Tibial nerve (tissue), 4 donors: ENCODE measurements around the gene RAB9A. TPM values are rescaled to one million over a fixed set of nuclear protein-coding genes. Genes with fewer than 3 reads are reported as not detected.
"Not testable (repeated sequence)": the region's sequence is repeated elsewhere in the genome, so short reads cannot be mapped to it uniquely, and the experiment has no call there.

Source experiments
- DNase-seq, 2 donors: peaks; one replicate each; pipeline ENCODE4 v3.0.0-alpha.2; 2019; ENCODE audit warnings: low spot score in 2 of 2
- H3K27ac ChIP-seq, 4 donors: fragments of 200-600 bp; sonication (generic) in 3 of 4; one replicate each; pipeline ENCODE4 v1.5.1; 2017 to 2019; ENCODE audit warnings: mild to moderate bottlenecking in 1 of 4
- H3K27me3 ChIP-seq, 2 donors: fragments of 200-600 bp; sonication (generic) in 1 of 2; one replicate each; pipeline versions ENCODE4 v1.5.1 to v1.6.0; 2017 to 2019
- H3K36me3 ChIP-seq, 3 donors: fragments of 200-600 bp; sonication (generic); one replicate each; pipeline ENCODE4 v1.5.1; 2018 to 2019
- H3K4me1 ChIP-seq, 4 donors: fragments of 200-600 bp; sonication (generic) in 3 of 4; one replicate each; pipeline ENCODE4 v1.5.1; 2017 to 2019
- H3K4me3 ChIP-seq, 4 donors: fragments of 200-600 bp; sonication (generic) in 3 of 4; one replicate each; pipeline ENCODE4 v1.5.1; 2017 to 2019; ENCODE audit warnings: mild to moderate bottlenecking in 1 of 4, moderate library complexity in 1 of 4
- H3K9me3 ChIP-seq, 4 donors: fragments of 200-600 bp; sonication (generic) in 3 of 4; one replicate each; pipeline ENCODE4 v1.5.1; 2017 to 2019
- EP300 ChIP-seq, 2 donors: sonication (generic); formaldehyde crosslinking; IDR thresholded peaks; one replicate each; pipeline ENCODE4 v1.6.1; 2017; ENCODE audit warnings: antibody characterized with exemption in 2 of 2, mild to moderate bottlenecking in 1 of 2
- POLR2A ChIP-seq, 2 donors: fragments of 450-650 bp; IDR thresholded peaks; one replicate each; pipeline ENCODE4 v1.6.1; 2017; ENCODE audit warnings: antibody characterized with exemption in 2 of 2, mild to moderate bottlenecking in 2 of 2, moderate library complexity in 2 of 2
- WGBS, 2 donors: methylation state at CpG; one replicate each; pipeline ENCODE4 v1.1.5; 2018; 5-methylcytosine and 5-hydroxymethylcytosine counted together
- total RNA-seq, 4 donors: library from RNA; depleted of rRNA; stranded (reverse); fragments of >200 nt; gene quantifications; one replicate each; pipeline ENCODE4 v1.1.0, GENCODE V29; 2016
- TF ChIP-seq, protein P1 (sequence below), 5 experiments: fragments of 200-600 bp in 3 of 5; fragments of 450-650 bp in 2 of 5; sonication (generic) in 3 of 5; IDR thresholded peaks; one replicate each; pipeline ENCODE4 v1.5.1; 2016 to 2019; ENCODE audit warnings: antibody characterized with exemption in 5 of 5, mild to moderate bottlenecking in 3 of 5, moderate library complexity in 2 of 5

The RAB9A gene
- total RNA-seq, 4 donors from 2014 or later = 20.1 to 69.5 (median 24.9) TPM

DNA sequence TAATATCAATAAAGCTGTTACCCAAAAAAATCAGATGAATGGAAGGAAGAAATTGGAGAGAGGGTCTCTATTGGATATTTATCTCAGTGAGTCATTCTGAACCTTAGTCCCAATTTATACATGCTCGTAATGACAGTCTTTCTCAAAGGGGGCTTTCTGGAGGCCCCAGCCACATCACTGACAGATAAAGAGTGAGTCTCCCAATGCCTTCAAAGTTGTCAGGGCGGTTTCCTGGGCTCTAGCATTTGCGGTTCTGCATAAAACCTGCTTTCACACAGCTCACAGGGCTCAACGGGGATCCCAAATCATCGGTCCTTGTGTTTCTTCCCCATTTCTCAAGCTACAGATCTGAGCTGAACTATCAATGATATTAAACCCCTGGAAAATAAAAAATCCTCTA lies 18.7 kb upstream of the RAB9A start:
- no peaks in the 10 kb centered on the region for H3K36me3 ChIP-seq
- no peaks in the 10 kb centered on the region for H3K9me3 ChIP-seq
- TF ChIP-seq POLR2A (IDR thresholded peaks at IDR 0.05) (no peak), EP300 (IDR thresholded peaks at IDR 0.05) (no peak)
- TF ChIP-seq, protein P1, sequence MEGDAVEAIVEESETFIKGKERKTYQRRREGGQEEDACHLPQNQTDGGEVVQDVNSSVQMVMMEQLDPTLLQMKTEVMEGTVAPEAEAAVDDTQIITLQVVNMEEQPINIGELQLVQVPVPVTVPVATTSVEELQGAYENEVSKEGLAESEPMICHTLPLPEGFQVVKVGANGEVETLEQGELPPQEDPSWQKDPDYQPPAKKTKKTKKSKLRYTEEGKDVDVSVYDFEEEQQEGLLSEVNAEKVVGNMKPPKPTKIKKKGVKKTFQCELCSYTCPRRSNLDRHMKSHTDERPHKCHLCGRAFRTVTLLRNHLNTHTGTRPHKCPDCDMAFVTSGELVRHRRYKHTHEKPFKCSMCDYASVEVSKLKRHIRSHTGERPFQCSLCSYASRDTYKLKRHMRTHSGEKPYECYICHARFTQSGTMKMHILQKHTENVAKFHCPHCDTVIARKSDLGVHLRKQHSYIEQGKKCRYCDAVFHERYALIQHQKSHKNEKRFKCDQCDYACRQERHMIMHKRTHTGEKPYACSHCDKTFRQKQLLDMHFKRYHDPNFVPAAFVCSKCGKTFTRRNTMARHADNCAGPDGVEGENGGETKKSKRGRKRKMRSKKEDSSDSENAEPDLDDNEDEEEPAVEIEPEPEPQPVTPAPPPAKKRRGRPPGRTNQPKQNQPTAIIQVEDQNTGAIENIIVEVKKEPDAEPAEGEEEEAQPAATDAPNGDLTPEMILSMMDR (IDR thresholded peaks at IDR 0.05) = no peak
- H3K4me1 ChIP-seq = peaks cover 0 to 20% (median 4%) of the 10 kb centered on the region in 4 donors
- no peak for DNase-seq
- no peak overlapping the region for H3K27ac ChIP-seq
- no peak overlapping the region for H3K4me3 ChIP-seq
- WGBS, 2 donors = 86 to 94% methylated on average over 5 of the region's 5 CpGs
- H3K27me3 ChIP-seq = no peaks in the 10 kb centered on the region

DNA sequence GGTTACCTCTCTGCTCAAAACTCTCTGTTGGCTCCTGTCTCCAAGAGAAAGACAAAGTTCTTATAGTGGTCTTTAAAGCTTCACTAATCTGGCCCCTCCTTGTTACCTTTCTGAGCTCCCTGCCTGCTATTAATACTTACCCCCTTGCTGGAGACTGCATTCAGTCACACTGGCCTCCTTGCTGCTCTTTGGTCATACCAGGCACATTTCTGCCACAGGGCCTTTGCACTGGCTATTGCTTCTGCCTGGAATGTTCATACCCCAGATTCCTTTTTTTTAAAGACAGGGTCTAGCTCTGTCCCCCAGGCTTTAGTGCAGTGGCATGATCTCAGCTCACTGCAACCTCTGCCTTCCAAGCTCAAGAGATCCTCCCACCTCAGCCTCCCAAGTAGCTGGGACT lies 15.9 kb upstream of the RAB9A start:
- peaks cover 0 to 10% (median 0%) of the 10 kb centered on the region in 4 donors for H3K4me1 ChIP-seq
- DNase-seq = no peak
- no peak overlapping the region for H3K27ac ChIP-seq
- TF ChIP-seq, protein P1 (IDR thresholded peaks at IDR 0.05) = no peak
- no peak for TF ChIP-seq EP300 (IDR thresholded peaks at IDR 0.05)
- TF ChIP-seq POLR2A (IDR thresholded peaks at IDR 0.05) = no peak
- H3K27me3 ChIP-seq = no peaks in the 10 kb centered on the region
- no peaks in the 10 kb centered on the region for H3K36me3 ChIP-seq
- H3K4me3 ChIP-seq = no peak overlapping the region
- no peaks in the 10 kb centered on the region for H3K9me3 ChIP-seq

DNA sequence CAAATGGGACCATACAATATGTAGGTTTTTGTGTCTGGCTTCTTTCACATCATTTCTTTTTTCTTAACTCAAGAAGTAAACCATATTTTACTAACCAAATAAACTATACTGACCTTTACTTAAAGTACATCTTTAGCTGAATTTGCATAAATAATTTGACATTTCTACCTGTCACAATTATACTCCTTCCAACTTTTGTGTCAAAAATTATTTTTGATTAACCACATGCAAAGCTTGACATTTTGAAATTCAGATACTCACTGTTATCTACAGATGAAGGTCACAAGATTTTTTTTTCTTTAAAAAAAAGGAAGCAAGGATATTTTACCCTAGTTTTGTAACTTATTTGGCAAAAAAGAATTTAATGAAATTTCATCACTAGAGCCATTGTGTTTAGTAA lies 12.0 kb upstream of the RAB9A start:
- H3K9me3 ChIP-seq = no peaks in the 10 kb centered on the region
- no peak for DNase-seq
- no peak overlapping the region for H3K4me3 ChIP-seq
- H3K27me3 ChIP-seq = no peaks in the 10 kb centered on the region
- TF ChIP-seq, protein P1 (IDR thresholded peaks at IDR 0.05) = no peak
- no peak for TF ChIP-seq POLR2A (IDR thresholded peaks at IDR 0.05)
- TF ChIP-seq EP300 (IDR thresholded peaks at IDR 0.05) = no peak
- H3K27ac ChIP-seq = no peak overlapping the region
- H3K4me1 ChIP-seq = no peaks in the 10 kb centered on the region
- H3K36me3 ChIP-seq = no peaks in the 10 kb centered on the region

DNA sequence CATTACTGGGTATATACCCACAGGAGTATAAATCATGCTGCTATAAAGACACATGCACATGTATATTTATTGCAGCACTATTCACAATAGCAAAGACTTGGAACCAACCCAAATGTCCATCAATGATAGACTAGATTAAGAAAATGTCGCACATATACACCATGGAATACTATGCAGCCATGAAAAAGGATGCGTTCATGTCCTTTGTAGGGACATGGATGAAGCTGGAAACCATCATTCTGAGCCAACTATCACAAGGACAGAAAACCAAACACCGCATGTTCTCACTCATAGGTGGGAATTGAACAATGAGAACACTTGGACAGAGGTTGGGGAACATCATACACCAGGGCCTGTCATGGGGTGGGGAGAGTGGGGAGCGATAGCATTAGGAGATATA lies 9.2 kb upstream of the RAB9A start:
- not testable (repeated sequence) for H3K27ac ChIP-seq, H3K36me3 ChIP-seq, DNase-seq, H3K9me3 ChIP-seq, H3K4me3 ChIP-seq, H3K4me1 ChIP-seq, H3K27me3 ChIP-seq
- WGBS, 2 donors = 92% methylated on average over 2 to 4 of the region's 4 CpGs

DNA sequence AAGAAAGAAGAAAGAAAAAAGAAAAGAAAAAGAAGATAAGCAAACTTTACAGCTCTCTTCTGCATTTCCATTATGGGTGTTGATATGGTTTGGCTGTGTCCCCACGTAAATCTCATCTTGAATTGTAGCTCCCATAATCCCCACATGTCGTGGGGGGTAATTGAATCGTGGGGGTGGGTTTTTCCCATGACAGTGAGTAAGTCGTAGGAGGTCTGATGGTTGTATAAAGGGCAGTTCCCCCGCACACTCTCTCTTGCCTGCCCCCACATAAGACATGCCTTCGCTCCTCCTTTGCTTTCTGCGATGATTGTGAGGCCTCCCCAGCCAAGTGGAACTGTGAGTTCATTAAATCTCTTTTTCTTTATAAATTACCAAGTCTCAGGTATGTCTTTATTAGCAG lies 7.3 kb upstream of the RAB9A start:
- no peak for TF ChIP-seq EP300 (IDR thresholded peaks at IDR 0.05)
- no peak for TF ChIP-seq POLR2A (IDR thresholded peaks at IDR 0.05)
- TF ChIP-seq, protein P1 (IDR thresholded peaks at IDR 0.05) = no peak
- no peaks in the 10 kb centered on the region for H3K9me3 ChIP-seq
- WGBS, 2 donors = 75 to 84% methylated on average over 7 of the region's 7 CpGs

DNA sequence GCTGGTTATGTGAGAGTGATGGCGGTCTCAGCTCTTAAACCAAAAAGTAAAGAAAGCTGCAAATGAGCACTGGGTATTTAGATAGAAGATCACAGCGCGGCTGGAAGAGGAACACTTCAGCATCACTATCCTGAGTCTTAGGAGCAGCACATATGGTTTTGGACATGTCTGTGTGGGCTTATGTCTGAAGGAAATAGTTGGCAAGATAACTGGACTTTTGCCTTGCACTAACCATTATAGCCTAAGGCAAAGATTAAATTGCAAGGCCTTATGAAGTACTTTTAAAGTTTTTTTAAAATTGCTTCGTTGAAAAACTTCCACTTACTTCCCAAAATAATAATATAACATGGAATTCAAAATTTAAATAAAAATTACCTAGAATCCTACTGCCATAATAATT lies 4.6 kb upstream of the RAB9A start:
- peaks cover 0 to 5% of the 10 kb centered on the region in 2 donors for H3K27me3 ChIP-seq
- H3K4me3 ChIP-seq = no peak overlapping the region
- no peak overlapping the region for H3K27ac ChIP-seq
- H3K36me3 ChIP-seq = no peaks in the 10 kb centered on the region
- DNase-seq = no peak
- WGBS, 2 donors = 85 to 94% methylated on average over 4 of the region's 4 CpGs
- H3K4me1 ChIP-seq = no peaks in the 10 kb centered on the region
- no peak for TF ChIP-seq EP300 (IDR thresholded peaks at IDR 0.05)
- no peaks in the 10 kb centered on the region for H3K9me3 ChIP-seq

More for the DNA sequence above, 7.3 kb upstream of the RAB9A start:
- H3K36me3 ChIP-seq = no peaks in the 10 kb centered on the region
- no peak overlapping the region for H3K4me3 ChIP-seq
- H3K4me1 ChIP-seq = no peaks in the 10 kb centered on the region
- H3K27ac ChIP-seq = no peak overlapping the region
- H3K27me3 ChIP-seq = no peaks in the 10 kb centered on the region
- no peak for DNase-seq
